ENCODE results near the gene YDJC. TPM values are rescaled to one million over a fixed set of nuclear protein-coding genes. Genes with fewer than 3 reads are reported as not detected.
"Not testable (repeated sequence)": the region's sequence is repeated elsewhere in the genome, so short reads cannot be mapped to it uniquely, and the experiment has no call there.

YDJC gene
- total RNA-seq, 2 donors from 2014 or later = 43.1 to 68.6 TPM

- Mint-ChIP-seq H3K4me1 (ENCODE audit: low read depth in 2 of 2) (peaks cover 20 to 46% of the 10 kb centered on the region in 2 donors), H3K27ac (peak overlapping the region; percentile 51 to 75), H3K27me3 (no peaks in the 10 kb centered on the region), H3K36me3 (no peaks in the 10 kb centered on the region), H3K4me3 (no peak overlapping the region), H3K9me3 (no peaks in the 10 kb centered on the region)
- DNase-seq (ENCODE audit: low spot score) (no peak), ATAC-seq (no peak)
These were observed 8.8 kb downstream of the YDJC start for GRCh38 chr22:21621025-21621424.

- H3K27me3 Mint-ChIP-seq; H3K36me3 Mint-ChIP-seq; H3K9me3 Mint-ChIP-seq; H3K4me3 Mint-ChIP-seq; ATAC-seq; DNase-seq (ENCODE audit: low spot score): not testable (repeated sequence)
- H3K4me1 Mint-ChIP-seq (ENCODE audit: low read depth in 2 of 2) = peaks cover 16 to 44% of the 10 kb centered on the region in 2 donors
- H3K27ac Mint-ChIP-seq = peak overlapping the region; percentile 37 to 79
These were observed 12.5 kb downstream of the YDJC start for GRCh38 chr22:21617337-21617736.

GRCh38 chr22:21615731-21616130 lies 14.1 kb downstream of the YDJC start:
- DNase-seq (ENCODE audit: low spot score) (no peak), ATAC-seq (no peak)
- no peaks in the 10 kb centered on the region for H3K9me3 Mint-ChIP-seq
- H3K36me3 Mint-ChIP-seq = peaks cover 10% of the 10 kb centered on the region
- H3K4me1 Mint-ChIP-seq (ENCODE audit: low read depth in 2 of 2) = peaks cover 23 to 40% of the 10 kb centered on the region in 2 donors
- H3K27ac Mint-ChIP-seq = no peak overlapping the region
- H3K4me3 Mint-ChIP-seq = no peak overlapping the region
- H3K27me3 Mint-ChIP-seq = no peaks in the 10 kb centered on the region

- Mint-ChIP-seq H3K27ac (peak overlapping the region in 1 of 2 donors; percentile 51), H3K36me3 (peaks cover 10% of the 10 kb centered on the region)
- ATAC-seq = no peak
These were observed 16.1 kb downstream of the YDJC start for GRCh38 chr22:21613553-21614233.

GRCh38 chr22:21612858-21613257 lies 17.0 kb downstream of the YDJC start:
- Mint-ChIP-seq H3K4me1 (ENCODE audit: low read depth in 2 of 2) (peaks cover 26 to 40% of the 10 kb centered on the region in 2 donors), H3K27me3 (no peaks in the 10 kb centered on the region), H3K27ac (peak overlapping the region in 1 of 2 donors; percentile 35), H3K9me3 (no peaks in the 10 kb centered on the region), H3K36me3 (peaks cover 10% of the 10 kb centered on the region), H3K4me3 (no peak overlapping the region)
- no peak for ATAC-seq
- no peak for DNase-seq (ENCODE audit: low spot score)

More at GRCh38 chr22:21613553-21614233, 16.1 kb downstream of the YDJC start:
- DNase-seq (ENCODE audit: low spot score) = no peak
- Mint-ChIP-seq H3K4me1 (ENCODE audit: low read depth in 2 of 2) (peaks cover 25 to 38% of the 10 kb centered on the region in 2 donors), H3K4me3 (no peak overlapping the region), H3K9me3 (no peaks in the 10 kb centered on the region), H3K27me3 (no peaks in the 10 kb centered on the region)

- Mint-ChIP-seq H3K27me3 (no peaks in the 10 kb centered on the region), H3K9me3 (no peaks in the 10 kb centered on the region), H3K4me3 (no peak overlapping the region), H3K36me3 (peaks cover 10% of the 10 kb centered on the region), H3K27ac (peak overlapping the region; percentile 15 to 60), H3K4me1 (ENCODE audit: low read depth in 2 of 2) (peaks cover 36 to 49% of the 10 kb centered on the region in 2 donors)
- DNase-seq (ENCODE audit: low spot score) = no peak
- no peak for ATAC-seq
These were observed 18.4 kb downstream of the YDJC start for GRCh38 chr22:21611210-21611977.

GRCh38 chr22:21609556-21610157 lies 20.2 kb downstream of the YDJC start:
- H3K27ac Mint-ChIP-seq = peak overlapping the region; percentile 30 to 60
- not testable (repeated sequence) for H3K4me3 Mint-ChIP-seq; ATAC-seq; H3K36me3 Mint-ChIP-seq; H3K9me3 Mint-ChIP-seq; DNase-seq (ENCODE audit: low spot score); H3K27me3 Mint-ChIP-seq
- peaks cover 44 to 57% of the 10 kb centered on the region in 2 donors for H3K4me1 Mint-ChIP-seq (ENCODE audit: low read depth in 2 of 2)

- H3K4me3 Mint-ChIP-seq = peak overlapping the region; percentile 34
- DNase-seq (ENCODE audit: low spot score) (no peak), ATAC-seq (peak; percentile 70 to 84)
- no peaks in the 10 kb centered on the region for H3K9me3 Mint-ChIP-seq
- H3K27ac Mint-ChIP-seq = peak overlapping the region; percentile 31 to 62
- peaks cover 50 to 57% of the 10 kb centered on the region in 2 donors for H3K4me1 Mint-ChIP-seq (ENCODE audit: low read depth in 2 of 2)
- no peaks in the 10 kb centered on the region for H3K27me3 Mint-ChIP-seq
- peaks cover 4% of the 10 kb centered on the region for H3K36me3 Mint-ChIP-seq
These were observed 23.0 kb downstream of the YDJC start for GRCh38 chr22:21606775-21607174.

GRCh38 chr22:21605887-21606564 lies 23.8 kb downstream of the YDJC start:
- ATAC-seq = peak; percentile 18 to 48
- Mint-ChIP-seq H3K27ac (peak overlapping the region; percentile 31 to 62), H3K4me1 (ENCODE audit: low read depth in 2 of 2) (peaks cover 46 to 52% of the 10 kb centered on the region in 2 donors), H3K36me3 (peaks cover 1% of the 10 kb centered on the region), H3K27me3 (no peaks in the 10 kb centered on the region), H3K4me3 (no peak overlapping the region), H3K9me3 (no peaks in the 10 kb centered on the region)
- DNase-seq (ENCODE audit: low spot score) = no peak

GRCh38 chr22:21603973-21604372 lies 25.8 kb downstream of the YDJC start:
- no peak overlapping the region for H3K4me3 Mint-ChIP-seq
- ATAC-seq = no peak
- H3K27me3 Mint-ChIP-seq = no peaks in the 10 kb centered on the region
- H3K36me3 Mint-ChIP-seq = peaks cover 9% of the 10 kb centered on the region
- peaks cover 46 to 57% of the 10 kb centered on the region in 2 donors for H3K4me1 Mint-ChIP-seq (ENCODE audit: low read depth in 2 of 2)
- no peak overlapping the region for H3K27ac Mint-ChIP-seq
- no peaks in the 10 kb centered on the region for H3K9me3 Mint-ChIP-seq
- no peak for DNase-seq (ENCODE audit: low spot score)

- peak overlapping the region; percentile 26 to 44 for H3K27ac Mint-ChIP-seq
- no peaks in the 10 kb centered on the region for H3K27me3 Mint-ChIP-seq
- H3K4me3 Mint-ChIP-seq = no peak overlapping the region
- H3K9me3 Mint-ChIP-seq = no peaks in the 10 kb centered on the region
- DNase-seq (ENCODE audit: low spot score) (no peak), ATAC-seq (no peak)
- H3K4me1 Mint-ChIP-seq (ENCODE audit: low read depth in 2 of 2) = peaks cover 51 to 56% of the 10 kb centered on the region in 2 donors
- H3K36me3 Mint-ChIP-seq = peaks cover 16% of the 10 kb centered on the region
These were observed 27.2 kb downstream of the YDJC start for GRCh38 chr22:21602579-21602978.

GRCh38 chr22:21599053-21599893 lies 30.5 kb downstream of the YDJC start:
- H3K9me3 Mint-ChIP-seq = no peaks in the 10 kb centered on the region
- H3K27me3 Mint-ChIP-seq = no peaks in the 10 kb centered on the region
- peaks cover 20% of the 10 kb centered on the region for H3K36me3 Mint-ChIP-seq
- peaks cover 45 to 46% of the 10 kb centered on the region in 2 donors for H3K4me1 Mint-ChIP-seq (ENCODE audit: low read depth in 2 of 2)
- H3K4me3 Mint-ChIP-seq = peak overlapping the region; percentile 55
- ATAC-seq = no peak
- H3K27ac Mint-ChIP-seq = peak overlapping the region; percentile 71 to 79
- no peak for DNase-seq (ENCODE audit: low spot score)

- peak overlapping the region in 1 of 2 donors; percentile 55 for H3K27ac Mint-ChIP-seq
- peaks cover 53 to 55% of the 10 kb centered on the region in 2 donors for H3K4me1 Mint-ChIP-seq (ENCODE audit: low read depth in 2 of 2)
- ATAC-seq = no peak
- H3K4me3 Mint-ChIP-seq = no peak overlapping the region
- peaks cover 29% of the 10 kb centered on the region for H3K36me3 Mint-ChIP-seq
- H3K9me3 Mint-ChIP-seq = no peaks in the 10 kb centered on the region
- no peaks in the 10 kb centered on the region for H3K27me3 Mint-ChIP-seq
- no peak for DNase-seq (ENCODE audit: low spot score)
These were observed 31.5 kb downstream of the YDJC start for GRCh38 chr22:21598302-21598701.

Measured in natural killer cell treated with Interleukin-12 subunit alpha and Interleukin-12 subunit beta and Interleukin-15 and Interleukin-18, amount 100 ng/mL, for 72 hours (primary cell).